ENCODE data around the gene GRK5.

Gene GRK5

GRCh38 chr10:119349341-119349740 lies 142.0 kb downstream of the GRK5 start:
- Histone ChIP-seq H3K4me2 (ENCODE audit: low read length) (no peak overlapping the region), H3K9me3 (ENCODE audit: control insufficient read depth, insufficient read depth, low read length) (peaks cover 14% of the 10 kb centered on the region), H4K20me1 (ENCODE audit: control insufficient read depth, insufficient read depth, low read depth, low read length) (no peaks in the 10 kb centered on the region)

DNA sequence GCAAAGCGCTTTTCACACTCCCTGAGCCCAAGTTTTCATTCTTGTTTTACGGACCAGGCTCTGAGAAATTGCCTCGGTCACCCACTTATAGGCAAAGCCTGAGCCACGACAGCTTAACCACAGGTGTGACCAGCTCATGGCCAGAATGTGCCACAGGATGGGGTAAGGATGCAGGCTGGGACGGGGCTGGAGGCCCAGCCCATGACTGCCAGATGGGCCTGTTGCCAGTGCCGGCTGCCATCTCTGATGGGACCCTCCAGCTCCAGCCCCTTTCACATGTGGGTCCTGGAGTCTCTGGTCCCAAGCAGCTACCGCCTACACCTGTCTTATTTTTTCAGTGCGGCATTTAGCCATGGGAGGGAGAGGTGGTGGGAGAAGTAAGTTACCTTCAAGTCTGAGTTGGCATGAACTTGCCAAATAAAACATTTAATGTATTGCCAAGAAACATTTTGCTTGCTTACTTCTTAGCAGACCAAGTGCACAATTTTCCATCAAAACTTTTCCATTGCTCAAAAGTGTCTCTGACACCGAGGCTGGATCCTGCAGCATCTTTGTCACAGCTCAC lies 142.6 kb downstream of the GRK5 start:
- no peak overlapping the region for H3K4me3 ChIP-seq (ENCODE audit: low read length)
- H3K27me3 ChIP-seq (ENCODE audit: control insufficient read depth, low read length): no peaks in the 10 kb centered on the region
- peaks cover 3% of the 10 kb centered on the region; the same call in 1 of the 2 replicates for H3K4me1 ChIP-seq (ENCODE audit: control insufficient read depth, low read length)
- H4K20me1 ChIP-seq (ENCODE audit: control insufficient read depth, insufficient read depth, low read depth, low read length): no peaks in the 10 kb centered on the region
- no peaks in the 10 kb centered on the region for H3K36me3 ChIP-seq (ENCODE audit: control insufficient read depth, low read length)
- no peaks in the 10 kb centered on the region for H3K79me2 ChIP-seq (ENCODE audit: control insufficient read depth, low read length)
- H3K9me2 ChIP-seq (replicated peaks; ENCODE audit: control insufficient read depth, low read length): no peaks in the 10 kb centered on the region
- TF ChIP-seq EZH2phosphoT487 (IDR thresholded peaks at IDR 0.05; ENCODE audit: borderline replicate concordance, low read length): no peak
- TF ChIP-seq, protein P1, sequence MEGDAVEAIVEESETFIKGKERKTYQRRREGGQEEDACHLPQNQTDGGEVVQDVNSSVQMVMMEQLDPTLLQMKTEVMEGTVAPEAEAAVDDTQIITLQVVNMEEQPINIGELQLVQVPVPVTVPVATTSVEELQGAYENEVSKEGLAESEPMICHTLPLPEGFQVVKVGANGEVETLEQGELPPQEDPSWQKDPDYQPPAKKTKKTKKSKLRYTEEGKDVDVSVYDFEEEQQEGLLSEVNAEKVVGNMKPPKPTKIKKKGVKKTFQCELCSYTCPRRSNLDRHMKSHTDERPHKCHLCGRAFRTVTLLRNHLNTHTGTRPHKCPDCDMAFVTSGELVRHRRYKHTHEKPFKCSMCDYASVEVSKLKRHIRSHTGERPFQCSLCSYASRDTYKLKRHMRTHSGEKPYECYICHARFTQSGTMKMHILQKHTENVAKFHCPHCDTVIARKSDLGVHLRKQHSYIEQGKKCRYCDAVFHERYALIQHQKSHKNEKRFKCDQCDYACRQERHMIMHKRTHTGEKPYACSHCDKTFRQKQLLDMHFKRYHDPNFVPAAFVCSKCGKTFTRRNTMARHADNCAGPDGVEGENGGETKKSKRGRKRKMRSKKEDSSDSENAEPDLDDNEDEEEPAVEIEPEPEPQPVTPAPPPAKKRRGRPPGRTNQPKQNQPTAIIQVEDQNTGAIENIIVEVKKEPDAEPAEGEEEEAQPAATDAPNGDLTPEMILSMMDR (IDR thresholded peaks at IDR 0.05; ENCODE audit: low read depth, low read length, poor library complexity, severe bottlenecking): no peak
- no peak overlapping the region for H3K4me2 ChIP-seq (ENCODE audit: low read length)
- H3K27ac ChIP-seq (ENCODE audit: low read depth, low read length): no peak overlapping the region
- no peaks in the 10 kb centered on the region for H3F3A ChIP-seq (ENCODE audit: control insufficient read depth, insufficient read depth)
- peaks cover 15% of the 10 kb centered on the region for H3K9me3 ChIP-seq (ENCODE audit: control insufficient read depth, insufficient read depth, low read length)

More at GRCh38 chr10:119349341-119349740, 142.0 kb downstream of the GRK5 start:
- H3K4me3 ChIP-seq (ENCODE audit: low read length): no peak overlapping the region
- H3K36me3 ChIP-seq (ENCODE audit: control insufficient read depth, low read length): no peaks in the 10 kb centered on the region
- H3K27ac ChIP-seq (ENCODE audit: low read depth, low read length): no peak overlapping the region
- H3K27me3 ChIP-seq (ENCODE audit: control insufficient read depth, low read length): no peaks in the 10 kb centered on the region
- H3K79me2 ChIP-seq (ENCODE audit: control insufficient read depth, low read length): no peaks in the 10 kb centered on the region
- no peaks in the 10 kb centered on the region for H3K9me2 ChIP-seq (replicated peaks; ENCODE audit: control insufficient read depth, low read length)
- TF ChIP-seq, protein P1 (IDR thresholded peaks at IDR 0.05; ENCODE audit: low read depth, low read length, poor library complexity, severe bottlenecking): no peak
- TF ChIP-seq EZH2phosphoT487 (IDR thresholded peaks at IDR 0.05; ENCODE audit: borderline replicate concordance, low read length): no peak
- H3K4me1 ChIP-seq (ENCODE audit: control insufficient read depth, low read length): peaks cover 3% of the 10 kb centered on the region; the same call in 1 of the 2 replicates
- H3F3A ChIP-seq (ENCODE audit: control insufficient read depth, insufficient read depth): no peaks in the 10 kb centered on the region

DNA sequence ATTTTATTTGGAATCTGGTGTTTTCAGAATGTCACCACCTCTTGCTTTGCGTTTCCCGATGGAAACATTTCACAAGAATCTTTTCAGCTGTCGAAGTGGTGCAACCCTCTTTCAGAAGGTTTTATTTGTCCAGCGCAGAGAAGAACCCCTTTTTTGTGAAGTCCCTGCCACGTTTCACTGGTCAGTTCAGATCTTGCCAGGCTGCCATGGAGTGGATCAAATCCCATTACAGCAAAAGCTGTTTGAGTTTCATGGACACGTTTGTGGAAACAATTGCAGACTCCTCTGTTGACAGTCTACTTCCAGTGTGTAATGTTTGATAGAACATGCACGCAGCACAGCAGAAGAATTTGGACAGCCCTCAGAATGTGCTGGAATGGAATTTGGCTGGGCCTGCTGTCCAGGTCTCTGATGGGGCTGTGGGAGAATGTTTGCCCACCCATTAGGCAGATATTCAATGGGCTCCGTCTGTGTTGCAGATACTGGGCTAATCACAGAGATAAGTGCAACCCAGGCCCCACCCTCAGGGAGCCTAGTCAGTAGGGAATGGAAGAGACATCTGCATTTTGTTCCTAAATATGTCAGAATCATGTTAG lies 143.2 kb downstream of the GRK5 start:
- no peaks in the 10 kb centered on the region for H3K79me2 ChIP-seq (ENCODE audit: control insufficient read depth, low read length)
- H3K27ac ChIP-seq (ENCODE audit: low read depth, low read length): no peak overlapping the region
- H3K4me1 ChIP-seq (ENCODE audit: control insufficient read depth, low read length): peaks cover 3% of the 10 kb centered on the region; the same call in 1 of the 2 replicates
- H3K4me2 ChIP-seq (ENCODE audit: low read length): no peak overlapping the region
- no peaks in the 10 kb centered on the region for H3K27me3 ChIP-seq (ENCODE audit: control insufficient read depth, low read length)
- TF ChIP-seq, protein P1 (IDR thresholded peaks at IDR 0.05; ENCODE audit: low read depth, low read length, poor library complexity, severe bottlenecking): no peak
- no peak for TF ChIP-seq EZH2phosphoT487 (IDR thresholded peaks at IDR 0.05; ENCODE audit: borderline replicate concordance, low read length)
- peaks cover 20% of the 10 kb centered on the region for H3K9me3 ChIP-seq (ENCODE audit: control insufficient read depth, insufficient read depth, low read length)
- no peaks in the 10 kb centered on the region for H3F3A ChIP-seq (ENCODE audit: control insufficient read depth, insufficient read depth)
- H3K36me3 ChIP-seq (ENCODE audit: control insufficient read depth, low read length): no peaks in the 10 kb centered on the region
- H3K9me2 ChIP-seq (replicated peaks; ENCODE audit: control insufficient read depth, low read length): no peaks in the 10 kb centered on the region
- H4K20me1 ChIP-seq (ENCODE audit: control insufficient read depth, insufficient read depth, low read depth, low read length): no peaks in the 10 kb centered on the region
- H3K4me3 ChIP-seq (ENCODE audit: low read length): no peak overlapping the region
